Stomach (tissue), 9 donors: Measurements from ENCODE around the gene TEX9. TPM values are rescaled to one million over a fixed set of nuclear protein-coding genes. Genes with fewer than 3 reads are reported as not detected.
"Not testable (repeated sequence)": the region's sequence is repeated elsewhere in the genome, so short reads cannot be mapped to it uniquely, and the experiment has no call there.

Experiments
- DNase-seq, 2 donors: peaks; one replicate each; pipeline versions ENCODE4 v3.0.0 to v3.0.0-alpha.2; 2013 to 2019
- H3K27ac ChIP-seq, 5 donors: fragments of 200-600 bp in 4 of 5; sonication (generic) in 4 of 5; one replicate each; pipeline ENCODE4 v1.5.1; 2013 to 2019; ENCODE audit warnings: mild to moderate bottlenecking in 1 of 5, moderate library complexity in 1 of 5
- H3K27me3 ChIP-seq, 3 donors: fragments of 200-600 bp; sonication (generic); one replicate each; pipeline ENCODE4 v1.5.1; 2017 to 2019; ENCODE audit warnings: mixed run types in 1 of 3
- H3K36me3 ChIP-seq, 4 donors: fragments of 200-600 bp; sonication (generic); 1 replicate in 3 of 4; 2 replicates in 1 of 4; pipeline ENCODE4 v1.5.1; 2016 to 2019
- H3K4me1 ChIP-seq, 4 donors: fragments of 200-600 bp; sonication (generic); one replicate each; pipeline ENCODE4 v1.5.1; 2016 to 2019
- H3K4me3 ChIP-seq, 4 donors: fragments of 200-600 bp; sonication (generic) in 3 of 4; one replicate each; pipeline ENCODE4 v1.5.1; 2016 to 2019; ENCODE audit warnings: mild to moderate bottlenecking in 1 of 4
- H3K9me3 ChIP-seq, 4 donors: fragments of 200-600 bp; sonication (generic); one replicate each; pipeline ENCODE4 v1.5.1; 2016 to 2019
- EP300 ChIP-seq: sonication (generic); formaldehyde crosslinking; IDR thresholded peaks from one replicate; pipeline ENCODE4 v1.6.1; 2017; ENCODE audit warnings: antibody characterized with exemption
- POLR2A ChIP-seq, 4 donors: fragments of 450-650 bp; IDR thresholded peaks; one replicate each; pipeline ENCODE4 v1.6.1; 2016; ENCODE audit warnings: antibody characterized with exemption in 4 of 4, control low read depth in 2 of 4, mild to moderate bottlenecking in 1 of 4, moderate library complexity in 1 of 4
- POLR2AphosphoS5 ChIP-seq, 3 donors: sonication (generic); formaldehyde crosslinking; IDR thresholded peaks; one replicate each; pipeline ENCODE4 v1.6.1; 2016; ENCODE audit warnings: antibody characterized with exemption in 3 of 3
- WGBS, 5 donors: extraction: QIAGEN DNeasy Blood & Tissue Kit in 3 of 5; methylation state at CpG; one replicate each; pipeline versions ENCODE4 v1.1.5 to v1.1.7; 2013 to 2018; 5-methylcytosine and 5-hydroxymethylcytosine counted together
- intact Hi-C: fragments of 100-400 bp; cut with DNase I; formaldehyde crosslinking; loops from one replicate; pipeline ENCODE4 v1.15.1; 2023; ENCODE audit warnings: low total_unique reads
- polyA plus RNA-seq, 3 donors: library from polyadenylated mRNA; stranded (reverse); fragments of 200-250 nt; gene quantifications; one replicate each; pipeline ENCODE4 v1.2.3, GENCODE V29; 2013
- total RNA-seq, 5 donors: library from RNA; depleted of rRNA; stranded (reverse); fragments of >200 nt; gene quantifications; one replicate each; pipeline versions ENCODE4 v1.1.0 to v1.2.3, GENCODE V29; 2014 to 2016
- TF ChIP-seq, protein P1 (sequence below), 7 experiments: fragments of 450-650 bp in 4 of 7; fragments of 200-600 bp in 3 of 7; sonication (generic) in 3 of 7; IDR thresholded peaks; one replicate each; pipeline ENCODE4 v1.5.1; 2016 to 2019; ENCODE audit warnings: antibody characterized with exemption in 7 of 7, control low read depth in 2 of 7, mild to moderate bottlenecking in 1 of 7
- donor health status: healthy with polysubstance abuse.
- donor health status: Bipolar disorder and iron deficiency.
- donor health status: healthy.

Gene TEX9
- total and polyA plus RNA-seq, 8 donors = 1.8 to 27.4 (median 5.4) TPM

DNA sequence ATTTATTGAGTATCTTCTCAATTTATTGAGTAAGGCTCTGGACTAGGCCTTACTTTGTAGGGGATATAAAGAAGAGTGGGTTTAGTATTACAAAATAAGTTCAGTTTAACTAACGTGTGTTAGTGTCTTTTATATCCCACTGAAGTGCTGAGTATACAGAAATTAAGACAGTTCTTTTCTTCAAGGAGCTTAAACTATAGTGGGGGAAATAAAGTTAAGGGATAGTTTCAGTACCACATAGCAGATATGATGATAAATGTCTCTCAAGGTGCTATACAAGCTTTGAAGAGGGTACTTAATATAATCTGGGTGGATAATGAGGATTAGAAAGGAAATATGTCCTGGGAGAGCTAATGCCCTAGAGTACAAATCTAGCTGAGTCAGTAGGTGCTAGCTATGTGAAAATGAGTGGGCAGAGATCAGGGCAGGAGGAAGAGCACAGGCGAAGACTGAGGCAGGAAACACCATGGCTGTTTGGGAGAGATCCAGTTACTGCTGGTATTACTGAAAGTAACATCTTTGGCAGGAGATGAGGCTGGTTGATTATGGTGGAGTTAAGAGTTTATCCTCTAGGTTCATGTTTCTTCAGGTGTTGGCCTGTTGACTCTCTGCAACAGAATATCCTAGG is 46.0 kb downstream of the TEX9 start:
- Histone ChIP-seq H3K9me3 (no peaks in the 10 kb centered on the region), H3K4me1 (no peaks in the 10 kb centered on the region), H3K27me3 (no peaks in the 10 kb centered on the region), H3K36me3 (no peaks in the 10 kb centered on the region), H3K4me3 (no peak overlapping the region), H3K27ac (no peak overlapping the region)
- intact Hi-C loops = no loop called here
- 64 to 84% (median 75%) methylated on average over 2 of the region's 2 CpGs for WGBS, 5 donors
- TF ChIP-seq POLR2A (IDR thresholded peaks at IDR 0.05) (no peak), EP300 (no peak), POLR2AphosphoS5 (IDR thresholded peaks at IDR 0.05) (no peak)
- TF ChIP-seq, protein P1, sequence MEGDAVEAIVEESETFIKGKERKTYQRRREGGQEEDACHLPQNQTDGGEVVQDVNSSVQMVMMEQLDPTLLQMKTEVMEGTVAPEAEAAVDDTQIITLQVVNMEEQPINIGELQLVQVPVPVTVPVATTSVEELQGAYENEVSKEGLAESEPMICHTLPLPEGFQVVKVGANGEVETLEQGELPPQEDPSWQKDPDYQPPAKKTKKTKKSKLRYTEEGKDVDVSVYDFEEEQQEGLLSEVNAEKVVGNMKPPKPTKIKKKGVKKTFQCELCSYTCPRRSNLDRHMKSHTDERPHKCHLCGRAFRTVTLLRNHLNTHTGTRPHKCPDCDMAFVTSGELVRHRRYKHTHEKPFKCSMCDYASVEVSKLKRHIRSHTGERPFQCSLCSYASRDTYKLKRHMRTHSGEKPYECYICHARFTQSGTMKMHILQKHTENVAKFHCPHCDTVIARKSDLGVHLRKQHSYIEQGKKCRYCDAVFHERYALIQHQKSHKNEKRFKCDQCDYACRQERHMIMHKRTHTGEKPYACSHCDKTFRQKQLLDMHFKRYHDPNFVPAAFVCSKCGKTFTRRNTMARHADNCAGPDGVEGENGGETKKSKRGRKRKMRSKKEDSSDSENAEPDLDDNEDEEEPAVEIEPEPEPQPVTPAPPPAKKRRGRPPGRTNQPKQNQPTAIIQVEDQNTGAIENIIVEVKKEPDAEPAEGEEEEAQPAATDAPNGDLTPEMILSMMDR (IDR thresholded peaks at IDR 0.05) = no peak
- DNase-seq = no peak

DNA sequence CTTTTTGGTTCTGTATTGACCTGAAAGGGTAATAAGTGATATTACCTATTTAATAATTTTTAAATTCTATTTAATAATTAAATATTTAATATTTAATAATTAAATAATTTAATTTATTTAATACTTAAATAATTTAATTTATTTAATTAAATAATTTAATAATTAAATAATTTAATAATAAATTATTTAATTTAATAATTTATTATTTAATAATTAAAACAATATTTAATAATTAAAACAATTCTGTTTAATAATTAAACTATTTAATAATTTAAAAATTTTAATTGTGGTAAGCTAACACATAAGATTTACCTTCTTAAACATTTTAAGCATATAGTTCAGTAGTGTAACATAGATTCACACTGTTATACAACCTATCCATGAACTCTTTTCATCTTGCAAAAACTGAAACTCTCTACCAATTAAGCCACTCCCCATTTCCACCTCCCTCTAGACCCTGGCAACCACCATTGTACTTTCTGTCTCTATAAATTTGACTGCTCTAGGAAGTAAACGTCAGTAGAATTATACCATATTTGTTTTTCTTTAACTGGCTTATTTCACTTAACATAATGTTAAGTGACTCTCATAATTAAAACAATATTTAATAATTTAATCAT is 48.0 kb downstream of the TEX9 start:
- WGBS, 5 donors = 75 to 96% (median 89%) methylated on average over 1 of the region's 1 CpG

DNA sequence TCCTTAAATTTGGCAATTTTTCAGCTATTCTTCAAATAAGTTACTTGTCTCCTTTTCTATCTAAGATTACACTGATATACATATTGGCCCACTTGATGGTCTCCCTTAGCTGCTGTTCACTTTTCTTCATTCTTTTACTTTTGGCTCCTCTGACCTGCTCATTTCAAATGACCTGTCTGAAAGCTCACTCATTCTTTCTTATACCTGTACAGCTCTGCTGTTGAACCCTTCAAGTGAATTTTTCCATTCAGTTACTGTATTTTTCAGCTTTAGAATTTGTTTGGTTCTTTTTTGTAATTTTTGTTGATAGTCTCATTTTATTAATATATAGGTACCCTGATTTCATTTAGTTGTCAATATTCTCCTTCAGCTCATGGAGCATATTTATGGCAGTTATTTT is 60.0 kb downstream of the TEX9 start:
- H3K27ac ChIP-seq = no peak overlapping the region
- H3K4me1 ChIP-seq = no peaks in the 10 kb centered on the region
- H3K27me3 ChIP-seq = no peaks in the 10 kb centered on the region
- H3K9me3 ChIP-seq = peaks cover 0 to 6% (median 0%) of the 10 kb centered on the region in 4 donors
- no peak for TF ChIP-seq POLR2A (IDR thresholded peaks at IDR 0.05)
- TF ChIP-seq EP300 = no peak
- TF ChIP-seq, protein P1 (IDR thresholded peaks at IDR 0.05) = no peak
- TF ChIP-seq POLR2AphosphoS5 (IDR thresholded peaks at IDR 0.05) = no peak
- peaks cover 0 to 15% (median 6%) of the 10 kb centered on the region in 4 donors for H3K36me3 ChIP-seq
- intact Hi-C loops = loop anchor here (10.0 kb wide), 1 partner anchor 180 kb away; the partner anchor contains the start of gene RFX7
- DNase-seq = no peak
- no peak overlapping the region for H3K4me3 ChIP-seq

More for the DNA sequence above, 48.0 kb downstream of the TEX9 start:
- intact Hi-C loops, H3K27me3 ChIP-seq, H3K27ac ChIP-seq, H3K36me3 ChIP-seq, H3K4me1 ChIP-seq, DNase-seq, H3K9me3 ChIP-seq, H3K4me3 ChIP-seq: not testable (repeated sequence)

DNA sequence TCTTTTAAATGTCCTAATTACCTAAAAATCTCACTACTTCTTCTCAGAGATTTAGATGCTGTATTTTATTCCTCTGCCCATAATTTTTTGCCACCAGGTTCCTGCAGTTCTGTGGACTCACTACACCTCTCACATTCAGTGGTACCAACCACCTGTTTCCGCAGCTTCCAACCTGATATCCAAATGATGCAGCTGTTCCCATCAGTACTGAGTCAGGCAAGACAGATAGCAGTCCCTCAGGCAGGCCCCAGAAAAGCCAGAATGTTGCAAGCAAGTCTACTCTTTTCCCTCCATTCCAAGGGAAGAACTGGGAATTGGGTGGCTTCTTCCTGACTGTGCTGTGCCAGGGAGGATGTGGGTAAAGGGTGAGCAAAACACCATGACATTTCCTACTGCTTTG is 60.8 kb downstream of the TEX9 start:
- 98 to 100% (median 100%) methylated on average over 1 of the region's 1 CpG for WGBS, 5 donors
- Histone ChIP-seq H3K9me3 (peaks cover 0 to 6% (median 0%) of the 10 kb centered on the region in 4 donors), H3K4me3 (no peak overlapping the region), H3K27ac (no peak overlapping the region), H3K27me3 (no peaks in the 10 kb centered on the region), H3K36me3 (peaks cover 0 to 22% (median 11%) of the 10 kb centered on the region in 4 donors), H3K4me1 (no peaks in the 10 kb centered on the region)
- no peak for TF ChIP-seq POLR2AphosphoS5 (IDR thresholded peaks at IDR 0.05)
- TF ChIP-seq, protein P1 (IDR thresholded peaks at IDR 0.05) = no peak
- no peak for TF ChIP-seq POLR2A (IDR thresholded peaks at IDR 0.05)
- no peak for DNase-seq
- intact Hi-C loops = loop anchor here (10.0 kb wide), 1 partner anchor 181 kb away; the partner anchor contains the start of gene RFX7
